Fibroblast of the conjunctiva (primary cell): ENCODE data around the gene SLMAP.

ENCODE experiments used
- DNase-seq: peaks from one replicate; pipeline ENCODE4 v3.0.0-alpha.2; 2010; ENCODE audit warnings: low read depth

SLMAP gene

GRCh38 chr3:57890874-57891273 is 134.8 kb downstream of the SLMAP start:
- DNase-seq: no peak

- no peak for DNase-seq
These were observed 136.3 kb downstream of the SLMAP start for GRCh38 chr3:57892423-57892822.

GRCh38 chr3:57893156-57893555 is 137.0 kb downstream of the SLMAP start:
- no peak for DNase-seq

- DNase-seq: no peak
These were observed 137.6 kb downstream of the SLMAP start for GRCh38 chr3:57893668-57894067.

GRCh38 chr3:57896031-57896430 is 139.9 kb downstream of the SLMAP start:
- no peak for DNase-seq

DNA sequence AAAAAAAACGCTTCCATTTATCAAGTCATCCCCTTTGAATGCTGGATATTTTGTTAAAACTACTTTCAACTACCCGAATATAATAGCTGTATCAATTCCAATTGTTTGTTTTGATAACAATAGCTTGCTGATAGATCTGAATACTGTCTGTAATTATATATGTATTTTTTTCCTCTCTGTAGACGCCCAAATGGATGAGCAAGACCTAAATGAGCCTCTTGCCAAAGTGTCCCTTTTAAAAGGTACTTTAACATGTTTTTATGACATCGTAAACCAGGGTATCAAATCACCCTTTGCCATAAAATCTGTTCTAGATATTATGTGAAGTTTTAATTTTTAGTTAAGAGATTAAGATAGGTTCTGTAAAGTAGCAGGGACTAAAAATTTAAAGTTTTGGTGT is 140.6 kb downstream of the SLMAP start:
- DNase-seq: no peak

- no peak for DNase-seq
These were observed 144.7 kb downstream of the SLMAP start for GRCh38 chr3:57900786-57901185.

DNA sequence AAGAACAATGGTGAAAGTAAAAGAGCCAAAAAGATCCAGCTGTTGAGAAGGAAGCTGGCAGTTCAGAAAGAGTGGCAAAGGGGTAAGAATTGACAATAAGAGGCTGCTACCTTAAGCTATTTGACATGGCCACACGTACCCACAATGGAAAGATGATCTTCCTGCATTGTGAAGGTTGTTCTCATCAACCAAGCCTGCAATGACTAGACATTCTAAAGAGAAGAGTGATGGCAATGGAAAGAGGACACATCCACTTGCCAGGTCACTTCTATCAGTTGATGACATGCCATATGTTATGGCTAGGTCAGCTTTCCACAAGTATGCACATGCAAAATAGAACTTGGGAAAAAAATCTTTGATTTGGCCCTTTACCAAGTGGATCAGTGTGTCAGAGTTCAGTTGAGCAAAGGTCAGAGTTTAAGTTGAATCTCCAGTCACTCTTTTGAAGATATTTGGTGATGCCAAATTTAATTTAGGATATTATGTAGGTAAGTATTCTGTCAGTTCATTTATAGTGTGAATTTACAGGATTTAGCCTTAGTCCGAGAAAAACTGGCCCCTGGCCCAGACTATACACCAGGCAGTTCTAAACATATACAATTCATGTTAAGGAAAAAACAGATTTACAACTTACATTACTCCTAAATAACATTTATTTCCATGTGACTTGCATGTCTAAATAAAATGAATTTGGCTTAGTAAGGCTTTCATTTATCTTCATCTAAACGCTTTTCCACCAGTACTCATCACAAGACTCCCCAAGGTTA is 147.2 kb downstream of the SLMAP start:
- no peak for DNase-seq

DNA sequence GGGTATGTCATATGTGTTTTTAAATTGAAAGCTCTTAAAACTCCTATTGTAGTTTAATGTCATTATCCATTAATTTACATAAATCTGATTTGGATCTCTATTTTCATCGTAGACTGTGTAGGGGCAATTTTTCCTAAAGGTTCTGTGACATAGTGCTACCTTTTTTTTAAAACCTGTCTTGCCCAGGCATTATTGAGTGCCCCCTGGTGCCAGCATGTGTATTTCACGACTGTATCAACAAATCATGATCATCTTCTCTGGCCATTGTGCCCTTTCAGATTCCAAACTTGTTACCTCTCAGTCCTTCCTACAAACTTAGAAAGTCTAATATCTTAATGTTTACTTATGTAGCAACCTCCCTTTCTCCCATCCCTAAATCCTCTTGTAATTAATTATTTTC is 154.9 kb downstream of the SLMAP start:
- no peak for DNase-seq

DNA sequence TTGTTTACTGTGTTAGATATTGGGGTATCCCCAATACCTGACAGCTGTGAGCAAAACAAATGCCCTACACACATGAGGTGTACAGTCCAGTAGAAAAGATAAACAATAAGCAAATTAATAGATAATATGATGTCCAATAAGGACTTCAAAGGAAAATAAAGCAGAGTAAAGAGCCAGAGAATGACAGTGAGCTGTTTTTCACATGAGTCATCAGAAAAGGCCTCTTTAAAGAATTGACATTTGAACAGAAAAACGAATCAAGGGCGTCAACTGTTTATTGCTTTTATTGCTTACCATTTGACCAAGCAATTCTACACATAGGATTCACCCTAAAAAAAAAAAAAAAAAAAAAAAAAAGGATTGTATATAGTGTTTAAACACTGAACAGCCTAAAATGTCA is 155.5 kb downstream of the SLMAP start:
- no peak for DNase-seq

DNA sequence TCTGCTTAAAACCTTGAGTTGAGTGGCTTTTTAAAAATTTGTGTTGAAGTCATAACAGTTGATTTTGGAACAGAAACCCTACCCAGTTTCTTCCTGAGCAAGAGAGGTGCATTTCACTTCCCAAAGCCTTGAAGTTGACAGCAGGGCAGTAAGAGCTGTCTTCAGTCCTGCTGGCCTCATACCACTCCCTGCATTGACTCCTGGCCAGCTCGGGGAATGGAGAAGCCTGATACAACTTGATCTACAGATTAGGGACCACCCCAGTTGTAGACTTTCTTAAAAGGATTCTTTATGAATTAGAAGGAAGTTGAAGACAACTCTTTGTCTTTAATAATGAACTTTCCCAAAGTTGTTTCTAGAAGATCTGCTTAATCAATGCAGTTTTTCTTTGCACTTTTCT is 161.5 kb downstream of the SLMAP start:
- DNase-seq: no peak

DNA sequence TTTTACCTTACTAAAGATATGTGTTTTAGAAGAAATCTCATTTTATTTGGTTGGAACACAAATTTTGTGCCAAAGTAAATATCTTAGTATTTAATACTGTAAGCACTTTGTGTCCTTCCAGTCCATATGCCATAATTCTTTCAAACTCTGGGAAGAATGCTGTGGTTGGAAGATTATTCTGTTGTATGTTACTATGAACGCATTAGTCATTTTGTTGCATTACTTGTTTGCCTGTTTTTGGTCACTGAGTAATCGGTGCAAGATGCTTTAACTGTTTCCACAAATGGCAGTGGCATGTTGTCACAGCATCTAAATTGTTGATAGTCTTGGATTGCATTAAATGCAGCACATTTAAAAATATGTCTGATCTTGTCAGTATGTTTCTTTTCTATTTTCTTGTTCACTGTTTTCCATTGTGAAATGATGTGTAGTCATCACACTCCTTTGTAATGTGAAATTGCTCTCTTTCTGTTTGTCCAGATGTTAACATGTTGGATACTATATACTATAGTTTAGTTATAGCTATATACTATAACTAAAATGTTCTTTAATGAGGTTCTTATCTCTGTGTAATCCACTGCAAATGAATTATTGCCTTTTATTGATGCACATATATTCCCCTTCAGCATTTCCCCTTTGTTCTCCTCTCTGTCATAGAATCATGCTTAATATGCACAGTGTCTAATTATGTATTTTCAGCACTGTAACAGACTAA is 162.2 kb downstream of the SLMAP start:
- peak; percentile 75 for DNase-seq

DNA sequence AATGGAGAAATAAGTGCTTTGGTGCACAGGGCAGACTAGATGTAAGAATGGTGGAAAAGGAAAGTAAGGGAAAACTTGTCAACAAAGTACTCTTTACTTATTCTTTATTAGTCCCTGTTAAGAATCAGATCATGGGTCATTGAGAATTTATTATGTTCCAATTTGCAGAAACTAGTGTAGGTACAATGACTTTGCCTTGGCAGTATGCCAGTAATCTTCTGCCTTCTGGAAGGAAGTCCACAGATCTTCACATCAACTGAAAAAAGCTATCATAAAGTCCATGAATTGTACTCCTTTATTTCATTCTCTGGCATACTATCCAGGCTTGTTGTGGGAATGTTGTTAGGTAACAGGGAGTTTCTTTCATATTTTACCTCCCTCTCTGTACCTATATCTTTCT is 163.9 kb downstream of the SLMAP start:
- no peak for DNase-seq

DNA sequence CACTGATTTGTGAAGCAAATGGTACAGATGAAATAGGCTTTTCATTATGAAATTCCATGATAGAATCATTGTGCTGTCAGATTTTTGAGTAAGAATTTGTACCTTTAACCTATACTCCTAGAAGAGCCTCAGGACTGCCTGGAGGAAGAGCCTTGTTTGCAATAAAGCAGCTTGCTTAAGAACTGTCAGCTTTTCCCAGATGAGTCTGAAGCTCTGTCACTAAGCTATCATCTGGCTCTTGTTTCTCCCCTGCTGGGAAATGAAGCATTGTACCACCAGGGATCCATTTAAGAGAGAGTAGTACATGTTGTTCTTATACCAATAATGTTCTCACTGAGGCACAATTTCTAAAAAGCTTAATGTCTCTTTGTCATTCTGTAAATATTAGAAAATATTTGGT is 167.0 kb downstream of the SLMAP start:
- DNase-seq: no peak

DNA sequence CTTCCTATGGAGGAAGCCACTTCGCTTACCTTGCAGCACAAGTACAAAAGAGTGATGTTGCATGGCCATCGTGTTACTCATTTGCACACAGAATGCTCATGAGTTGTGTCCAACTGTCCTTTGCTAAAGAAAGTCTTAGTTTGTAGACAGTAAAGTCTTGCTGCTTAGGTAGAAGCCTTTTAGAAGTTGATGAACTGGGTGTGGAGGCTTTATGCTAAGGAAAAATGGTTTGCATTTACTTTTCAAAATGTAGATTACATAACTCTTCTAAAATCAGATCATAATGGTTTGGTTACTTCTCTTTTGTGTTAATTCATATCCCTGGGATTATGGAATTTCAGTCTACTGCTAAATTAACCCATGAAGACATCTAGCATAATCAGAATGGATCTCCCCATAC is 167.6 kb downstream of the SLMAP start:
- no peak for DNase-seq

DNA sequence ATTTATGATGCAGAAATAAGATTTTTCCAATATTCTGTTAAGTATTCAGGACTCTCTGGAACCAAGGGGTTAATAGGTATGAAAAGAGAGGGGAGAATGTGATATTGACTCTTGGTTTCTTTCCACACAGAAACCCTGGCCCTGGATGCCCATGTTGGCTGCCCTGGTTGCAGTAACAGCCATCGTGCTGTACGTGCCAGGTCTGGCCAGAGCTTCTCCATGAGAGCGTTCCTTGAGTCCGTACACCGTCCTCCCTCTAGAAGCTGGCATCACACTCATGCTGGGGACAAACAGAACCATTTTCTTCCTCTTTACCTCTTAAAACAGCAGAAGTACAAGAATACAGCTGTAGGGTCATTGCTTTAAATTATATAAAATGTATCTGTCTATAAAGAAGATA is 171.1 kb downstream of the SLMAP start:
- no peak for DNase-seq

DNA sequence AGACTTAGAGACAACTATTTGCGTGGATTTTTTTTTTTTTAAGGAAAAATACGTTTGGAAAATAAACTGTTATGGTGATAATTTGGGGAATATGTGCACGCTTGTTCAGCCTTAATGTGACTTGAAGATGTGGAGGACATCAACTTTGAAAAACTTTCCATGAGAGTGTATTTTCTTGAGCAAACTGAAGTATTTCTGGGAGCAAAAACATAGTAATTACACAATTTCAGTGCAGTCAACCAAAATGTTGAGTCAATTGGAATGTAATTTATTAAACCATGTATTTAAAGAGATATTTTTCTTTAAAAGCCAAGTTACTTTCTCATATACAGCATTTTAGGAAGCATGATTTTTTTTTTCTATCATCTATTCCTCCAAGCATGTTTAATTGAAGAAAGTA is 171.8 kb downstream of the SLMAP start:
- no peak for DNase-seq

DNA sequence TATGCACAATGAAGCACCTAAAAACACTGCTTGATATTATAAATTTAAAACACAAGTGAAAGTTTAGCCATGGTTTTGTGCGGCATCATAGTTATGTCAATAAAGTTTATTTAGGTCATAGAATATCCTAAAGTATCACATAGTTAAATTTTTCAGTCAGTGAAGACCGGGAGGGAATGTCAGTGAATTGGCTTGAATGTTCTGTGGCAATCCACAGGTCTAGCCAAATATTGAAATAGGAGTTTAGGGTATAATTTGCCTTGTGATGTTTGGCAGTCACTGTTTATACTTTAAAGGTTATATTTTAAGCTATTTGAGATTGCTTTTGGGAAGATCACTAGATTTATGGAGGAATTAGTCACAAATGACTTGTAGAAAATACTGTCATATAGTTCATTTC is 172.4 kb downstream of the SLMAP start:
- no peak for DNase-seq

DNA sequence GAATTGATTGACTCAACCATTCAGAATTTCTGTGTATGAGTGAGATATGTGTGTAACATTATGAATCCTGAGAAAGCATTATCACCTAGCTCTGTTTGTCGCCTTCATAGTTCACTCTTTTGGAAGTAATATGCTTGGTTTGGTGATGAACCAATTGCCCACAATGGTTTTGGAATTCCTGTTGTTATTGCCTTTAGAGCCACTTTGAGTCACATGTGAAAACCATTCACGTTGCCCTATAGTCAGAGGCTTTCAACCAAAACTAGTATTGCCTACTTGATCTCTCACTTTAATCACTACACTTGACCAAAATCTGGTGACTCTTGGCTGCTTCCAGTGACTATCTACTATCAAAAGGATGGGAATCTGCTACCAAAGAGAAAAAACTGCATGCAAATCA is 173.9 kb downstream of the SLMAP start:
- no peak for DNase-seq

- DNase-seq: no peak
These were observed 177.5 kb downstream of the SLMAP start for GRCh38 chr3:57933602-57934001.

- DNase-seq: no peak
These were observed 178.3 kb downstream of the SLMAP start for GRCh38 chr3:57934373-57934772.

- no peak for DNase-seq
These were observed 179.4 kb downstream of the SLMAP start for GRCh38 chr3:57935539-57935938.

DNA sequence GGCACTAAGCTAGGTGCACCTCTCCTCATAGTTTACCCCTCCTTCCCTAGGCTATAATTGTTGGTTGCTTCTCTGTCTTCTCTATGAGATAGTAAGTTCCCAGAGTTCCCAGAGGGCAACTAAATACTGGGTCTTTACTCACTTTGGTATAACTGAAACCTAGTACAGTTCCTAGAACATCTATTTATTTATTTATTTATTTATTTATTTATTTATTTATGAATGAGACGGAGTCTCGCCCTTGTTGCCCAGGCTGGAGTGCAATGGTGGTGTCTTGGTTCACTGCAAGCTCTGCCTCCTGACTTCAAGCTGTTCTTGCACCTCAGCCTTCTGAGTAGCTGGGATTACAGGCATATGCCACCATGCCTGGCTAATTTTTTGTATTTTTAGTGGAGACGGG is 181.0 kb downstream of the SLMAP start:
- DNase-seq: no peak

- DNase-seq: no peak
These were observed 183.7 kb downstream of the SLMAP start for GRCh38 chr3:57939775-57940174.
